ENCODE results near the gene GNAT1. TPM values are rescaled to one million over a fixed set of nuclear protein-coding genes. Genes with fewer than 3 reads are reported as not detected.

The GNAT1 gene
- total and polyA plus RNA-seq, 4 donors, result not detected

DNA sequence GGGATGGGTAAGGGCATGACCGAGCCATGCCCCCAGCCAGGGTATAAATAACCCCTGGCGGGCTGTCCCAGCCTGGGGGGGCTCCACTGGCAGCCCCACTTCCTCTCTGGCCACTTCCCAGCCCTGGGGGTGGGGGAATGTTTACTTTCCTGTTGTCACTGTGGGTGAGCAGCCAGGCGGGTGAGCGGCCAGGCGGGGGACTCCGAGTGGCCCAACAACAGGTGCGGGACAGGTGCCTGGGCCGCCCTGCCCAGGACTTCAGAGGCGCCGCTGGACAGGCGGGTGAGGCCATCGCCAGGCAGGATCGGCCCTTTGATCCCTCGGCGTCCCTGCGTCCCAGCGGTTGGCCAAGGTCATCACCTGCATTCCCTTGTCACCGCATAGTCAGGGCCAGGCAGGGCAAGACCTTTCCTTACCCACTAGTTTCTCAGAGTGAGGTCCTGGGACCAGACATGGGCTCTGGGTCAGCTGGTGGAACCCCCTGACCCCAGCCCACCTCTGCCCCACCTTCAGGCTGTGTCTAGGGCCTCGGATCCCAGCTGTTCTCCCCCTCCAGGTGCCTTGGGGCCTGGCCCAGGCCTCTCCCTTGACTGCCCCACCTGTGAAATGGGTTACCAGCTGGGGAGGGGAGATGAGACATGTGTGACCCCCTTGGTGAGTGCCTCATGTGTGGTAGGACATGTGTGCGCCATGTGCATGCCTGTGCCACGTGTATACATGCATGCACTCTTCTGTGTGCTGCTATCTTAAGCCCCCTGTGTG is 19.7 kb upstream of the GNAT1 start:
- no peak for DNase-seq
- H3K27me3 ChIP-seq (ENCODE audit: control insufficient read depth in 1 of 2, insufficient read depth in 2 of 2, low read length in 1 of 2), result no peaks in the 10 kb centered on the region
- H3K4me3 ChIP-seq (ENCODE audit: low read length in 2 of 2), result no peak overlapping the region
- no peaks in the 10 kb centered on the region for H3K9me3 ChIP-seq (ENCODE audit: control insufficient read depth, low read length)
- H3K27ac ChIP-seq (ENCODE audit: low read depth in 1 of 2, low read length in 2 of 2), result no peak overlapping the region
- no peaks in the 10 kb centered on the region for H3K36me3 ChIP-seq (ENCODE audit: control insufficient read depth in 1 of 2, insufficient read depth in 2 of 2, low read length in 1 of 2)
- ATAC-seq (ENCODE audit: low FRiP score), result no peak
- H3K4me1 ChIP-seq (ENCODE audit: control insufficient read depth in 1 of 2, insufficient read depth in 2 of 2, low read length in 2 of 2), result no peaks in the 10 kb centered on the region
- 91 to 92% methylated on average over 21 of the region's 21 CpGs for WGBS, 2 donors
- intact Hi-C loops (cut with DNase I), result no loop called here

DNA sequence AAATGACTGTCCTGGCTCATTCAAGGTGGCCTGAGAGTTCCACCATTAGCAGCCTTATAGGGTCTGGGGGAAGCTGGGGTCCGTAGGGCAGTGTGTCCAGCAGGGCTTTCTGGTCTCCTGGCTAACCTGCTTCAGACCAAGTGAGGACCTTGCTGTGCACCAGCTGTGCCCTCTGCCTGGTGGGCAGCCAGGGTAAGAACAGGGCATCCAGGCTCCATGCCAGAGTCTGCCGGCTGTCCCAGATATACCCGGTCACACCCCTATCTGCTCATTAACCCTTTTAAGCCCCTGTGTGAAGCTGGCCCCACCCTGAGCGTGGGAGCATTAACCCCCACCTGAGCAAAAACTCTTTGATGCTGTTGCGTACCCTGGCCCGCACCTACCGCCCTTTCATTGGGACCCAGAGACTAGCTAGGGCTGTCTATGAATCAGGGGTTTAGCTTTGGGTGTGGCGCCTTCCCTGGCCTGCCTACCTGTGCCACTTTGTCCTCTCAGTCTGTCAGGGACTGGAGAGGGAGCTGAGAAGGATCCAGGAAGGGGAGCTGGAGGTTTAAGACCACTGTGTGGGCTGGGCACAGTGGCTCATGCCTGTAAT is 18.7 kb upstream of the GNAT1 start:
- H3K27ac ChIP-seq (ENCODE audit: low read depth in 1 of 2, low read length in 2 of 2), result no peak overlapping the region
- H3K36me3 ChIP-seq (ENCODE audit: control insufficient read depth in 1 of 2, insufficient read depth in 2 of 2, low read length in 1 of 2), result no peaks in the 10 kb centered on the region
- intact Hi-C loops (cut with DNase I), result no loop called here
- H3K9me3 ChIP-seq (ENCODE audit: control insufficient read depth, low read length), result no peaks in the 10 kb centered on the region
- 69 to 73% methylated on average over 8 of the region's 8 CpGs for WGBS, 2 donors
- H3K4me3 ChIP-seq (ENCODE audit: low read length in 2 of 2), result no peak overlapping the region
- DNase-seq (no peak), ATAC-seq (ENCODE audit: low FRiP score) (no peak)
- no peaks in the 10 kb centered on the region for H3K27me3 ChIP-seq (ENCODE audit: control insufficient read depth in 1 of 2, insufficient read depth in 2 of 2, low read length in 1 of 2)
- no peaks in the 10 kb centered on the region for H3K4me1 ChIP-seq (ENCODE audit: control insufficient read depth in 1 of 2, insufficient read depth in 2 of 2, low read length in 2 of 2)

DNA sequence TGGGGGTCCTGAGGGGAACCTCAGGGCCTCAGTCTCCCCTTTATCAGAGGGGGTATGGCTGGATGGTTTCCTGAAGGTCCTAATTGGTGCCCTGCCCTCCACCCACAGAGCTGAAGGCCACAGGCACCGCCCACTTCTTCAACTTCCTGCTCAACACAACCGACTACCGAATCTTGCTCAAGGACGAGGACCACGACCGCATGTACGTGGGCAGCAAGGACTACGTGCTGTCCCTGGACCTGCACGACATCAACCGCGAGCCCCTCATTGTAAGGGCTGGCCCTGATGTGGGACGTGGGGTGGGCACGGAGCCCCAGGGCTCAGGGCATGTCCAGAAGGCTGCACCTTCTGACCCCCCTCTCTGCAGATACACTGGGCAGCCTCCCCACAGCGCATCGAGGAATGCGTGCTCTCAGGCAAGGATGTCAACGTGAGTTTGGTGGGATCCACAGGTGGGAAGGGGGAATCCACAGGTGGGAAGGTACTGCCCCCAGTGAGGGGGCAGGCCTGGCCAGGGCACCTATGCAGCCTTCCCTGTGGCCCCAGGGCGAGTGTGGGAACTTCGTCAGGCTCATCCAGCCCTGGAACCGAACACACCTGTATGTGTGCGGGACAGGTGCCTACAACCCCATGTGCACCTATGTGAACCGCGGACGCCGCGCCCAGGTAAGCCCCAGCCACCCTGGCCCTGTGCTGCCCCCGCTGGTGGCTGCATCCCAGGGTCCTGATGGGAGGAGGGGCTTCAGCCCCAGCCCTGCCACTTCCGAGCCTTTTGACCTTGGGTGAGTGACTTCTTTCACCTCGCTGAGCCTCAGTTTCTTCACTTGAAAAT is 17.5 kb upstream of the GNAT1 start:
- DNase-seq (no peak), ATAC-seq (ENCODE audit: low FRiP score) (no peak)
- H3K9me3 ChIP-seq (ENCODE audit: control insufficient read depth, low read length), result no peaks in the 10 kb centered on the region
- WGBS, 2 donors, result 92% methylated on average over 29 of the region's 29 CpGs
- H3K27ac ChIP-seq (ENCODE audit: low read depth in 1 of 2, low read length in 2 of 2), result no peak overlapping the region
- no peaks in the 10 kb centered on the region for H3K27me3 ChIP-seq (ENCODE audit: control insufficient read depth in 1 of 2, insufficient read depth in 2 of 2, low read length in 1 of 2)
- H3K4me3 ChIP-seq (ENCODE audit: low read length in 2 of 2), result no peak overlapping the region
- H3K4me1 ChIP-seq (ENCODE audit: control insufficient read depth in 1 of 2, insufficient read depth in 2 of 2, low read length in 2 of 2), result no peaks in the 10 kb centered on the region
- no peaks in the 10 kb centered on the region for H3K36me3 ChIP-seq (ENCODE audit: control insufficient read depth in 1 of 2, insufficient read depth in 2 of 2, low read length in 1 of 2)
- intact Hi-C loops (cut with DNase I), result no loop called here

DNA sequence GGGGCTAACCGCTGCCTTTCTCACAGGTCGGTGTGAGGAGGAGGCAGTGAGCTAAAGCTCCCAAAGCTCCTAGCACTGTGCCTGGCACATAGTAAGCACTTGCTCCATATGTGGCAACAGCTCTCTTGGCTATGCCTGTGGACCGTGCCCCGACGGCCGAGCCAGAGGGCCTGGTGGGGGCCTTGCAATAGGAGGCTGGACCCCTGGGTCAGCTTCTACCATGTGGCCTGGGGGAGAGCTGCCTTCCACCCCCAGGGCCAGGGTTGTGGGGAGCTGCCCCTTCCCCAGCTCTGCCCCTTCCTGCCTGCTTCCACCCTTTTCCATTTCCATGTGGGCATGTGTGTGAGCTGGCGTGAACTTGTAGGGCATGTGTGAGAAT is 16.9 kb upstream of the GNAT1 start:
- WGBS, 2 donors, result 94% methylated on average over 7 of the region's 7 CpGs
- Histone ChIP-seq H3K36me3 (ENCODE audit: control insufficient read depth in 1 of 2, insufficient read depth in 2 of 2, low read length in 1 of 2) (no peaks in the 10 kb centered on the region), H3K9me3 (ENCODE audit: control insufficient read depth, low read length) (no peaks in the 10 kb centered on the region), H3K27ac (ENCODE audit: low read depth in 1 of 2, low read length in 2 of 2) (no peak overlapping the region), H3K4me3 (ENCODE audit: low read length in 2 of 2) (no peak overlapping the region), H3K4me1 (ENCODE audit: control insufficient read depth in 1 of 2, insufficient read depth in 2 of 2, low read length in 2 of 2) (no peaks in the 10 kb centered on the region), H3K27me3 (ENCODE audit: control insufficient read depth in 1 of 2, insufficient read depth in 2 of 2, low read length in 1 of 2) (no peaks in the 10 kb centered on the region)
- no peak for DNase-seq
- intact Hi-C loops (cut with DNase I), result no loop called here
- ATAC-seq (ENCODE audit: low FRiP score), result no peak

DNA sequence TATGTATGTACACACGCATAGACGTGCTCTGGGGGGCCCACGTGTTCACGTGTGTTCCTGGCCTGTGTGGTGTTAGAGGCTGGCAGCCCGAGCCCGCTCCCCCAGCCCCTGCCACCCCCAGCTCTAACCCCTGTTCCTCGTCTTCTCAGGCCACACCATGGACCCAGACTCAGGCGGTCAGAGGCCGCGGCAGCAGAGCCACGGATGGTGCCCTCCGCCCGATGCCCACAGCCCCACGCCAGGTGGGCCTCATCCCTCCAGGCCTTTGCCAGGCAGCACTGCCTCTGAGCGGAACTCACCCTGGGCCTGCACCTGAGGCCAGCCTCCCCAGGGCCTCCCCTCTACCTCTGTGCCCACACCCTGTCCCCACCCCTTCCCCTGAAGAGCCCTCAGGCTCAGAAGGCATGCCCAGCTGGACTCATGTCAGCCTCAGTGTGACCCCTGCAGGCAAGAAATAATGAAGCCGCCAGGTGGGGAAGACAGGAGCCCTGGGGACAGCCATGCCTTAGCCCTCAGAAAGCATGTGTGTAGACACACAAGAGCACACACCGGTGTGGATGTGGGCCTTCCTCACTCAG is 16.4 kb upstream of the GNAT1 start:
- no peak overlapping the region for H3K27ac ChIP-seq (ENCODE audit: low read depth in 1 of 2, low read length in 2 of 2)
- no peaks in the 10 kb centered on the region for H3K4me1 ChIP-seq (ENCODE audit: control insufficient read depth in 1 of 2, insufficient read depth in 2 of 2, low read length in 2 of 2)
- DNase-seq, result no peak
- intact Hi-C loops (cut with DNase I), result no loop called here
- no peaks in the 10 kb centered on the region for H3K36me3 ChIP-seq (ENCODE audit: control insufficient read depth in 1 of 2, insufficient read depth in 2 of 2, low read length in 1 of 2)
- H3K9me3 ChIP-seq (ENCODE audit: control insufficient read depth, low read length), result no peaks in the 10 kb centered on the region
- no peak for ATAC-seq (ENCODE audit: low FRiP score)
- no peaks in the 10 kb centered on the region for H3K27me3 ChIP-seq (ENCODE audit: control insufficient read depth in 1 of 2, insufficient read depth in 2 of 2, low read length in 1 of 2)
- WGBS, 2 donors, result 94% methylated on average over 17 of the region's 17 CpGs
- no peak overlapping the region for H3K4me3 ChIP-seq (ENCODE audit: low read length in 2 of 2)

DNA sequence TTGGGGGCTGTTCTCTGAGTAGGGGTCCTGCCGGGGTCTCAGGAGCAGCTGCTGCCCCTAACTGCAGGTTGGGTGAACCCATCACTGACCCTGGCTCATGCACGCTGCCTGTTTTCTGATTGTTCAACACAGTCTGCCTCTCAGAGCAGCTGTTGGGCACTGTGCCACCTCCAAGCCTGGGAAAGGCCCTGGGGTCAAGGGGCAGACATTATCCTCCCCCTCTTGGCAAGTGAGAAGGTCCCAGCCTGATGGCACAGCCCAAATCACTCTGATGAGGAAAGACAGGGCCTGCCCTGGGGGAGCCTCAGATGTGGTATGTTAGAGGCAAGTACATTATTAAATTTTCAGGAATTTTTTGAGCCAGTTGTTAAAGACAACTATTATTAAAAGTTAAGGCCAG is 14.1 kb upstream of the GNAT1 start:
- Histone ChIP-seq H3K4me1 (ENCODE audit: control insufficient read depth in 1 of 2, insufficient read depth in 2 of 2, low read length in 2 of 2) (no peaks in the 10 kb centered on the region), H3K9me3 (ENCODE audit: control insufficient read depth, low read length) (no peaks in the 10 kb centered on the region), H3K27ac (ENCODE audit: low read depth in 1 of 2, low read length in 2 of 2) (no peak overlapping the region), H3K27me3 (ENCODE audit: control insufficient read depth in 1 of 2, insufficient read depth in 2 of 2, low read length in 1 of 2) (no peaks in the 10 kb centered on the region), H3K4me3 (ENCODE audit: low read length in 2 of 2) (no peak overlapping the region), H3K36me3 (ENCODE audit: control insufficient read depth in 1 of 2, insufficient read depth in 2 of 2, low read length in 1 of 2) (no peaks in the 10 kb centered on the region)
- intact Hi-C loops (cut with DNase I), result no loop called here
- DNase-seq (no peak), ATAC-seq (ENCODE audit: low FRiP score) (peak; percentile 32)
- 83 to 88% methylated on average over 2 of the region's 2 CpGs for WGBS, 2 donors

DNA sequence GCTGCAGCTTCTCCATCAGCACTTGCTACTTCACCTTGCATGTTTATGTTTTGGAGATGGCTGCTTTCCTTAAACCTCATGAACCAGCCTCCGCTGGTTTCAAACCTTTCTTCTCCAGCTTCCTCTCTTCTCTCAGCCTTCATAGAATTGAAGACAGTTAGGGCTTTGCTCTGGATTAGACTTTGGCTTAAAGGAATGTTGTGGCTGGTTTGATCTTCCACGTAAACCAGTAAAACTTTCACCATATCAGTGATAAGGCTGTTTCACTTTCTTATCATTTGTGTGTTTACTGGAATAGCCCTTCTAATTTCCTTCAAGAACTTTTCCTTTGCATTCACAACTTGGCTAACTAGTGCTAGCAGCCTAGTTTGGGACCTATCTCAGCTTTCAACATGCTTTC is 11.7 kb upstream of the GNAT1 start:
- Histone ChIP-seq H3K4me1 (ENCODE audit: control insufficient read depth in 1 of 2, insufficient read depth in 2 of 2, low read length in 2 of 2) (no peaks in the 10 kb centered on the region), H3K27me3 (ENCODE audit: control insufficient read depth in 1 of 2, insufficient read depth in 2 of 2, low read length in 1 of 2) (no peaks in the 10 kb centered on the region), H3K9me3 (ENCODE audit: control insufficient read depth, low read length) (no peaks in the 10 kb centered on the region), H3K27ac (ENCODE audit: low read depth in 1 of 2, low read length in 2 of 2) (no peak overlapping the region), H3K36me3 (ENCODE audit: control insufficient read depth in 1 of 2, insufficient read depth in 2 of 2, low read length in 1 of 2) (no peaks in the 10 kb centered on the region), H3K4me3 (ENCODE audit: low read length in 2 of 2) (no peak overlapping the region)
- intact Hi-C loops (cut with DNase I), result no loop called here
- ATAC-seq (ENCODE audit: low FRiP score) (no peak), DNase-seq (no peak)
- WGBS, 2 donors, result 45% methylated on average over 2 of the region's 2 CpGs

DNA sequence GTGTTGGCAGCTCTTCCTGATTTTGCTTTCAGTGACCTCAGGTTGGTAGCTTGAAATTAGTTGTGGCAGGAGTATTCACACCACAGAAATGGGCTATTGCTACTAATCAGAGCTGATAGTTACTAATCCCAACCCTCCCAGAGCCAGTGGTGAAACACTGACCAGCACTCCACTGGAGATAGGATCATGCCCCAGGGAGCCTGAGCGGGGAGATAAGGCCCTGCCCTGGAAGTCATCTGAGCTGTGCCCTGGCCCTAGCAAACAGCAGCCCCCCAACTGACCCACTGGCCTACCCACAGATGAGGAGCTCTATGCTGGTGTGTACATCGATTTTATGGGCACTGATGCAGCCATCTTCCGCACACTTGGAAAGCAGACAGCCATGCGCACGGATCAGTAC is 9.4 kb upstream of the GNAT1 start:
- H3K27me3 ChIP-seq (ENCODE audit: control insufficient read depth in 1 of 2, insufficient read depth in 2 of 2, low read length in 1 of 2), result no peaks in the 10 kb centered on the region
- WGBS, 2 donors, result 94 to 97% methylated on average over 5 of the region's 5 CpGs
- H3K4me1 ChIP-seq (ENCODE audit: control insufficient read depth in 1 of 2, insufficient read depth in 2 of 2, low read length in 2 of 2), result no peaks in the 10 kb centered on the region
- no peaks in the 10 kb centered on the region for H3K9me3 ChIP-seq (ENCODE audit: control insufficient read depth, low read length)
- no peak overlapping the region for H3K4me3 ChIP-seq (ENCODE audit: low read length in 2 of 2)
- ATAC-seq (ENCODE audit: low FRiP score) (no peak), DNase-seq (no peak)
- no peak overlapping the region for H3K27ac ChIP-seq (ENCODE audit: low read depth in 1 of 2, low read length in 2 of 2)
- no peaks in the 10 kb centered on the region for H3K36me3 ChIP-seq (ENCODE audit: control insufficient read depth in 1 of 2, insufficient read depth in 2 of 2, low read length in 1 of 2)
- intact Hi-C loops (cut with DNase I), result no loop called here

Data from aorta (tissue), 5 donors.